ENCODE data around the gene SGMS2. TPM values are rescaled to one million over a fixed set of nuclear protein-coding genes. Genes with fewer than 3 reads are reported as not detected.

Gene SGMS2
- total RNA-seq, 1 experiment from 2014 or later, result 0.72 TPM

Other genes starting within 250 kb of the SGMS2 start
- 62.9 to 78.1 TPM (median 74.4 TPM) in 3 replicates for gene PAPSS1, start 104.7 kb upstream of the SGMS2 start, total RNA-seq (2021)
- 2.9 to 4.9 TPM (median 4.9 TPM) in 3 replicates for gene CYP2U1, start 106.6 kb downstream of the SGMS2 start, total RNA-seq (2021)
- gene HADH, start 165.0 kb downstream of the SGMS2 start, total RNA-seq (2021), result 39.8 to 46.8 TPM (median 43.8 TPM) in 3 replicates